ENCODE results near the gene MYCT1. TPM values are rescaled to one million over a fixed set of nuclear protein-coding genes. Genes with fewer than 3 reads are reported as not detected.

MYCT1 gene
- total RNA-seq, 1 donor from 2014 or later = 178 TPM

- no peak for TF ChIP-seq CTCF (IDR thresholded peaks at IDR 0.05; ENCODE audit: unreplicated experiment)
- Mint-ChIP-seq H3K27me3 (ENCODE audit: unreplicated experiment) (no peaks in the 10 kb centered on the region), H3K4me3 (ENCODE audit: unreplicated experiment) (no peak overlapping the region), H3K36me3 (ENCODE audit: low read depth, unreplicated experiment) (no peaks in the 10 kb centered on the region), H3K27ac (ENCODE audit: unreplicated experiment) (no peak overlapping the region), H3K4me1 (ENCODE audit: unreplicated experiment) (no peaks in the 10 kb centered on the region), H3K9me3 (ENCODE audit: unreplicated experiment) (no peaks in the 10 kb centered on the region)
- DNase-seq (ENCODE audit: low spot score) = no peak
These were observed 51.6 kb downstream of the MYCT1 start for GRCh38 chr6:152749336-152749735.

- H3K36me3 Mint-ChIP-seq (ENCODE audit: low read depth, unreplicated experiment) = no peaks in the 10 kb centered on the region
- H3K27me3 Mint-ChIP-seq (ENCODE audit: unreplicated experiment) = no peaks in the 10 kb centered on the region
- no peaks in the 10 kb centered on the region for H3K9me3 Mint-ChIP-seq (ENCODE audit: unreplicated experiment)
- TF ChIP-seq CTCF (IDR thresholded peaks at IDR 0.05; ENCODE audit: unreplicated experiment) = no peak
- H3K27ac Mint-ChIP-seq (ENCODE audit: unreplicated experiment) = no peak within 1 kb of the TSS
- peak; percentile 61 for DNase-seq (ENCODE audit: low spot score)
- H3K4me1 Mint-ChIP-seq (ENCODE audit: unreplicated experiment) = no peaks in the 10 kb centered on the region
- H3K4me3 Mint-ChIP-seq (ENCODE audit: unreplicated experiment) = no peak within 1 kb of the TSS
These were observed 53.0 kb downstream of the MYCT1 start, which contains the start of gene VIP for GRCh38 chr6:152750694-152751093. VIP (plus strand) TSS chr6:152750797; CDS start chr6:152752178, 1,381 bp downstream.

GRCh38 chr6:152765331-152765730, 67.6 kb downstream of the MYCT1 start:
- no peak for TF ChIP-seq CTCF (IDR thresholded peaks at IDR 0.05; ENCODE audit: unreplicated experiment)

GRCh38 chr6:152769159-152769558, 71.5 kb downstream of the MYCT1 start:
- H3K27ac Mint-ChIP-seq (ENCODE audit: unreplicated experiment) = no peak overlapping the region
- H3K27me3 Mint-ChIP-seq (ENCODE audit: unreplicated experiment) = no peaks in the 10 kb centered on the region
- no peak overlapping the region for H3K4me3 Mint-ChIP-seq (ENCODE audit: unreplicated experiment)
- H3K9me3 Mint-ChIP-seq (ENCODE audit: unreplicated experiment) = no peaks in the 10 kb centered on the region
- DNase-seq (ENCODE audit: low spot score) = no peak
- no peaks in the 10 kb centered on the region for H3K4me1 Mint-ChIP-seq (ENCODE audit: unreplicated experiment)
- H3K36me3 Mint-ChIP-seq (ENCODE audit: low read depth, unreplicated experiment) = no peaks in the 10 kb centered on the region
- TF ChIP-seq CTCF (IDR thresholded peaks at IDR 0.05; ENCODE audit: unreplicated experiment) = no peak

More at GRCh38 chr6:152765331-152765730, 67.6 kb downstream of the MYCT1 start:
- Mint-ChIP-seq H3K4me3 (ENCODE audit: unreplicated experiment) (no peak overlapping the region), H3K27ac (ENCODE audit: unreplicated experiment) (no peak overlapping the region), H3K36me3 (ENCODE audit: low read depth, unreplicated experiment) (no peaks in the 10 kb centered on the region), H3K9me3 (ENCODE audit: unreplicated experiment) (no peaks in the 10 kb centered on the region), H3K27me3 (ENCODE audit: unreplicated experiment) (no peaks in the 10 kb centered on the region), H3K4me1 (ENCODE audit: unreplicated experiment) (no peaks in the 10 kb centered on the region)
- no peak for DNase-seq (ENCODE audit: low spot score)

- TF ChIP-seq CTCF (IDR thresholded peaks at IDR 0.05; ENCODE audit: unreplicated experiment) = no peak
- no peaks in the 10 kb centered on the region for H3K27me3 Mint-ChIP-seq (ENCODE audit: unreplicated experiment)
- no peak for DNase-seq (ENCODE audit: low spot score)
- no peak overlapping the region for H3K27ac Mint-ChIP-seq (ENCODE audit: unreplicated experiment)
- H3K4me1 Mint-ChIP-seq (ENCODE audit: unreplicated experiment) = no peaks in the 10 kb centered on the region
- H3K4me3 Mint-ChIP-seq (ENCODE audit: unreplicated experiment) = no peak overlapping the region
- no peaks in the 10 kb centered on the region for H3K36me3 Mint-ChIP-seq (ENCODE audit: low read depth, unreplicated experiment)
- H3K9me3 Mint-ChIP-seq (ENCODE audit: unreplicated experiment) = no peaks in the 10 kb centered on the region
These were observed 72.3 kb downstream of the MYCT1 start for GRCh38 chr6:152769993-152770392.
